H1 (cell line): ENCODE measurements around the gene FBLN5. TPM values are rescaled to one million over a fixed set of nuclear protein-coding genes. Genes with fewer than 3 reads are reported as not detected.

ENCODE experiments used
- CTCF ChIA-PET: fragments of 300-600 bp; sonication (Branson Sonifier 250); formaldehyde crosslinking; loops from one replicate; lab custom pipeline; 2021; ENCODE audit not compliant: partially characterized antibody; lab: Charles Lee
- POLR2A ChIA-PET: fragments of 300-600 bp; sonication (Branson Sonifier 250); formaldehyde crosslinking; loops from one replicate; lab custom pipeline; 2021; ENCODE audit warnings: inconsistent platforms; ENCODE audit not compliant: partially characterized antibody; lab: Charles Lee
- DNase-seq, 2 experiments: peaks; one replicate each; pipeline versions ENCODE4 v3.0.0 to v3.0.0-alpha.2; 2010 to 2022; ENCODE audit warnings: low spot score in 2 of 2, low read depth in 1 of 2, mixed read lengths in 1 of 2
- FAIRE-seq: peaks from 2 replicates; lab custom pipeline; 2011; peaks lifted over from hg19 to GRCh38; lab: Jason Lieb, UNC
- H2AFZ ChIP-seq: 2 replicates; pipeline ENCODE4 v1.8.1; 2012; ENCODE audit warnings: low read length, inconsistent platforms
- H2AK5ac ChIP-seq: 2 replicates; pipeline ENCODE4 v1.6.1; 2013; ENCODE audit warnings: low read depth, low read length
- H2BK120ac ChIP-seq: replicated peaks from 2 replicates; pipeline ENCODE3; 2013; ENCODE audit warnings: low read depth, low read length, inconsistent platforms
- H2BK12ac ChIP-seq: 2 replicates; pipeline ENCODE4 v1.6.1; 2013; ENCODE audit warnings: low read depth, low read length
- H2BK15ac ChIP-seq: 2 replicates; pipeline ENCODE4 v1.6.1; 2013; ENCODE audit warnings: low read length
- H2BK20ac ChIP-seq: 2 replicates; pipeline ENCODE4 v1.6.1; 2013; ENCODE audit warnings: low read length
- H2BK5ac ChIP-seq: 2 replicates; pipeline ENCODE4 v1.6.1; 2013; ENCODE audit warnings: low read depth, low read length
- H3K14ac ChIP-seq: 2 replicates; pipeline ENCODE4 v1.6.1; 2013; ENCODE audit warnings: inconsistent platforms; ENCODE audit not compliant: insufficient read length
- H3K18ac ChIP-seq: 2 replicates; pipeline ENCODE4 v1.6.1; 2013; ENCODE audit warnings: low read length; ENCODE audit errors: extremely low read depth
- H3K23ac ChIP-seq: 2 replicates; pipeline ENCODE4 v1.6.1; 2013; ENCODE audit warnings: inconsistent platforms; ENCODE audit not compliant: insufficient read length
- H3K23me2 ChIP-seq: 2 replicates; pipeline ENCODE4 v1.6.1; 2013; ENCODE audit warnings: low read depth, low read length
- H3K27ac ChIP-seq: 2 replicates; pipeline ENCODE4 v1.6.1; 2011; ENCODE audit warnings: low read depth, low read length, inconsistent platforms
- H3K27me3 ChIP-seq, 4 experiments: replicated peaks in 1 of 4; 1 replicate in 1 of 4; 2 replicates in 3 of 4; pipeline versions ENCODE4 v1.6.1 to v1.8.1; 2011 to 2013; ENCODE audit warnings: low read length in 3 of 4, mild to moderate bottlenecking in 3 of 4, inconsistent platforms in 2 of 4, mixed read lengths in 2 of 4, moderate library complexity in 1 of 4; ENCODE audit not compliant: control insufficient read depth in 3 of 4, insufficient read depth in 3 of 4; ENCODE audit errors: extremely low read depth in 1 of 4
- H3K36me3 ChIP-seq, 4 experiments: 2 replicates each; pipeline versions ENCODE4 v1.6.1 to v1.8.1; 2011 to 2013; ENCODE audit warnings: mild to moderate bottlenecking in 4 of 4, low read length in 3 of 4, moderate library complexity in 2 of 4, control low read depth in 1 of 4, inconsistent platforms in 1 of 4; ENCODE audit not compliant: insufficient read depth in 4 of 4, control insufficient read depth in 2 of 4
- H3K4ac ChIP-seq: replicated peaks from 2 replicates; pipeline ENCODE3; 2013; ENCODE audit warnings: low read length, low read depth, mixed read lengths, inconsistent platforms; ENCODE audit not compliant: insufficient read length
- H3K4me1 ChIP-seq, 4 experiments: replicated peaks in 1 of 4; 1 replicate in 1 of 4; 2 replicates in 3 of 4; pipeline versions ENCODE4 v1.6.1 to v1.8.1; 2011 to 2013; ENCODE audit warnings: low read length in 3 of 4, inconsistent platforms in 2 of 4, mixed read lengths in 1 of 4; ENCODE audit not compliant: insufficient read depth in 4 of 4, control insufficient read depth in 3 of 4
- H3K4me2 ChIP-seq, 2 experiments: 2 replicates each; pipeline versions ENCODE4 v1.6.1 to v1.8.1; 2011 to 2013; ENCODE audit warnings: low read depth in 2 of 2, low read length in 2 of 2, control low read depth in 1 of 2, inconsistent platforms in 1 of 2, mild to moderate bottlenecking in 1 of 2; ENCODE audit not compliant: insufficient read depth in 1 of 2
- H3K4me3 ChIP-seq, 4 experiments: fragments of 200-600, 300-600 bp in 1 of 4; sonication (generic), shearing (Covaris generic), sonication (Bioruptor Twin) in 1 of 4; 2 replicates each; pipeline versions ENCODE4 v1.5.1 to v1.8.1; 2011 to 2016; ENCODE audit warnings: low read length in 4 of 4, low read depth in 3 of 4, control low read depth in 2 of 4, inconsistent platforms in 2 of 4, mild to moderate bottlenecking in 2 of 4, mixed read lengths in 1 of 4, moderate library complexity in 1 of 4; ENCODE audit not compliant: insufficient read depth in 2 of 4; ENCODE audit errors: extremely low read depth in 1 of 4
- H3K56ac ChIP-seq: replicated peaks from 2 replicates; pipeline ENCODE3; 2013; ENCODE audit warnings: low read depth, mild to moderate bottlenecking, mixed read lengths, low read length, inconsistent platforms; ENCODE audit not compliant: insufficient read length
- H3K79me1 ChIP-seq: 2 replicates; pipeline ENCODE4 v1.6.1; 2013; ENCODE audit warnings: low read depth, low read length, control low read depth
- H3K79me2 ChIP-seq, 2 experiments: 2 replicates each; pipeline versions ENCODE4 v1.6.1 to v1.8.1; 2012 to 2013; ENCODE audit warnings: low read length in 2 of 2, mild to moderate bottlenecking in 2 of 2, inconsistent platforms in 1 of 2; ENCODE audit not compliant: insufficient read depth in 2 of 2, control insufficient read depth in 1 of 2
- H3K9ac ChIP-seq, 4 experiments: replicated peaks in 1 of 4; 1 replicate in 1 of 4; 2 replicates in 3 of 4; pipeline versions ENCODE4 v1.6.1 to v1.8.1; 2011 to 2013; ENCODE audit warnings: low read depth in 3 of 4, low read length in 3 of 4, control low read depth in 2 of 4, mild to moderate bottlenecking in 2 of 4, moderate library complexity in 2 of 4, inconsistent platforms in 1 of 4; ENCODE audit errors: extremely low read depth in 1 of 4
- H3K9me3 ChIP-seq, 2 experiments: 2 replicates each; pipeline versions ENCODE4 v1.6.1 to v1.8.1; 2012 to 2013; ENCODE audit warnings: mild to moderate bottlenecking in 2 of 2, moderate library complexity in 2 of 2, control low read depth in 1 of 2, inconsistent platforms in 1 of 2, low read depth in 1 of 2, low read length in 1 of 2, mixed read lengths in 1 of 2; ENCODE audit not compliant: insufficient read depth in 2 of 2
- H4K20me1 ChIP-seq, 2 experiments: replicated peaks in 1 of 2; 2 replicates each; pipeline versions ENCODE3 to v1.8.1; 2011 to 2013; ENCODE audit warnings: inconsistent platforms in 2 of 2, low read length in 2 of 2, mild to moderate bottlenecking in 1 of 2; ENCODE audit not compliant: insufficient read depth in 2 of 2, control insufficient read depth in 1 of 2
- H4K5ac ChIP-seq: 2 replicates; pipeline ENCODE4 v1.6.1; 2013; ENCODE audit warnings: low read length, low read depth, mixed read lengths, inconsistent platforms; ENCODE audit not compliant: insufficient read length
- H4K8ac ChIP-seq: 2 replicates; pipeline ENCODE4 v1.8.0; 2013; ENCODE audit warnings: mild to moderate bottlenecking, moderate library complexity, low read length, inconsistent platforms; ENCODE audit not compliant: insufficient read depth; ENCODE audit errors: extremely low read depth
- H4K91ac ChIP-seq: replicated peaks from 2 replicates; pipeline ENCODE3; 2013; ENCODE audit warnings: low read length, mixed read lengths, inconsistent platforms; ENCODE audit not compliant: insufficient read length
- BCL11A ChIP-seq, 2 experiments: IDR thresholded peaks; one replicate each; pipeline ENCODE4 v1.6.1; 2011; ENCODE audit warnings: low read depth in 2 of 2, low read length in 2 of 2, mild to moderate bottlenecking in 2 of 2
- CEBPB ChIP-seq: IDR thresholded peaks from 2 replicates; pipeline ENCODE4 v1.6.1; 2012; ENCODE audit warnings: low read depth, low read length
- WGBS, 2 experiments: shearing (Covaris generic) in 1 of 2; methylation state at CpG; one replicate each; pipeline versions ENCODE4 v1.1.6 to v1.1.7; 2013 to 2015; ENCODE audit warnings: low lambda C conversion rate in 2 of 2, mixed read lengths in 2 of 2, inconsistent platforms in 1 of 2, low coverage in 1 of 2, missing lambda C conversion rate in 1 of 2; ENCODE audit not compliant: insufficient replicate concordance in 2 of 2, insufficient coverage in 1 of 2, insufficient read length in 1 of 2; ENCODE audit errors: extremely low coverage in 1 of 2, missing lambda C conversion rate in 1 of 2; 5-methylcytosine and 5-hydroxymethylcytosine counted together
- polyA plus RNA-seq, 7 experiments: library from polyadenylated mRNA; depleted of rRNA in 3 of 7; stranded (reverse) in 5 of 7; unstranded in 2 of 7; fragments of >200 nt in 5 of 7; fragments of 200-250 nt in 2 of 7; gene quantifications; 1 replicate in 5 of 7; 2 replicates in 1 of 7; 4 replicates in 1 of 7; pipeline versions ENCODE4 v1.2.1 to v1.2.3, GENCODE V29; 2011 to 2013; ENCODE audit warnings: missing spikeins in 2 of 7, mixed read lengths in 2 of 7
- total RNA-seq: library from RNA; stranded (reverse); fragmentation: NEBNext Ultra II Directional; extraction: Animal tissue kit (Norgen Biotek cat#: 25700); gene quantifications from 2 replicates; pipeline ENCODE4 v1.2.1, GENCODE V29; 2021

The FBLN5 gene
- total and polyA plus RNA-seq, 2 of the 8 experiments (the other 6 are each of a cell fraction or from before 2014, with no cell fraction given) = 0.88 to 3.5 TPM

DNA sequence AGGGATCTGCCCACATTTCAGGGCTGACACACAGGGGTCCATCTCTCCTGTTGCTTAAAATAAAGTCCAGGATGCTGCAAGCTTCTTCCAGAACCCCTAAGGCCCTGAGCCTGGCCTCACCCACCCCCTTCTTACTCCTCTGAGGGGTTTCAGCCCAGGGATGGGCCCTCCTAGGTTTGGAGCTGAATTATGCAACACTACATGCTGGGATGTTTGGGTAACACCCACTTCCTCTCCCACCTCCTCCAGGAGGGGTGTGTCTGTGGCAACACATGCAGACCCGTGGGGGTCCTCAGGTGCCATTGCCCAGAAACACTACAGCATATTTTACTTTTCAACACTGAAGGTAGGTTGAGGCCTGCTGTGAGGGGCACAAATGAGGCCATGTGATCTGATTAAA lies 5.4 kb downstream of the FBLN5 start:
- Histone ChIP-seq H2AFZ (0 out of 2 replicates have a peak overlapping the region, but pooled peaks have one; percentile 6), H2BK12ac (no peak overlapping the region), H3K14ac (no peak overlapping the region), H3K79me2 (no peaks in the 10 kb centered on the region), H2AK5ac (no peak overlapping the region), H3K4me3 (no peak overlapping the region), H3K9me3 (no peaks in the 10 kb centered on the region), H3K4ac (no peak overlapping the region), H4K91ac (no peak overlapping the region), H2BK20ac (no peak overlapping the region), H3K23me2 (peaks cover 3% of the 10 kb centered on the region; the same call in 1 of the 2 replicates), H4K20me1 (no peaks in the 10 kb centered on the region), H3K27me3 (peaks cover 4 to 15% (median 9%) of the 10 kb centered on the region in 4 experiments), H3K18ac (no peak overlapping the region), H3K36me3 (no peaks in the 10 kb centered on the region), H2BK5ac (no peak overlapping the region), H3K79me1 (no peaks in the 10 kb centered on the region), H2BK15ac (no peak overlapping the region), H4K5ac (no peak overlapping the region), H3K9ac (no peak overlapping the region), H3K27ac (no peak overlapping the region), H3K56ac (no peak overlapping the region), H3K4me2 (no peak overlapping the region), H4K8ac (no peak overlapping the region), H3K4me1 (no peaks in the 10 kb centered on the region; a peak in 1 of 7 replicates), H3K23ac (no peak overlapping the region), H2BK120ac (no peak overlapping the region)
- no peak for FAIRE-seq
- TF ChIP-seq BCL11A (IDR thresholded peaks at IDR 0.05; ENCODE audit: low read depth in 2 of 2, low read length in 2 of 2) (no peak), CEBPB (peak; percentile 52)
- no peak for DNase-seq
- ChIA-PET CTCF (no interaction called here), POLR2A (no interaction called here)
- 67% methylated on average over 1 of the region's 1 CpG; no CpG with 5 or more reads in 1 of the 2 experiments for WGBS, 2 experiments
